ENCODE results near the gene SNRPB. TPM values are rescaled to one million over a fixed set of nuclear protein-coding genes. Genes with fewer than 3 reads are reported as not detected.

The SNRPB gene
- total and polyA plus RNA-seq, 2 donors (not counting 3 experiments of a cell fraction or from before 2014, with no cell fraction given): 296 to 340 TPM

DNA sequence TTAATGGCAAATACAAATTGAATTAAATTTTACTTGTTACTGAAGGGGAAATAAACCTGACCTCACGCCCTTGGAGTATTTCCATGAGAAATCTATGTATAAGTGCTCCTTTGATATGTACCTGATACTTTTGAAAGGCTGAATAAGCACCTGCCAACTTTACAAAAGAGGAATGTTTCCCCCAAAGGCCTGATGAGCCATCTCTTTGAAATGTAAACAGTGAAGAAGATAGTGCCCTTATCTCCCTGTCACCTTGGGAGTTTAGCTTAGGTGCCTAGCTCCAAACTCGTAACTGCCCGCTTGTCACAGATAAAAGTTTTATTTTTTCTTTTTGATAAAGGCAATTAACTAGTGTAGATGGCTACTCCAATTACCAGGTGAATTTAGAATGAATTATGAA is 39.2 kb upstream of the SNRPB start:
- H3K4me3 ChIP-seq (replicated peaks in 1 of 3; ENCODE audit: insufficient read depth in 1 of 3, low read depth in 1 of 3, low read length in 3 of 3): no peak overlapping the region
- dilution Hi-C loops (cut with MboI; ENCODE audit: extremely low pct_ligation_motif_present, low sequenced_read_pairs) (no loop called here), intact Hi-C loops (cut with micrococcal nuclease) (loop anchor here (1.0 to 5.0 kb wide), 2 partner anchors 15 to 143 kb away; partner anchors contain the start of gene NOP56)
- peaks cover 10% of the 10 kb centered on the region for H3K4me1 ChIP-seq (ENCODE audit: control insufficient read depth, extremely low read depth, insufficient read depth, low read length)
- H3K9me1 ChIP-seq (replicated peaks; ENCODE audit: control insufficient read depth, extremely low read depth, insufficient read depth, low read length): no peaks in the 10 kb centered on the region
- no TSS peak for BruUV-seq (replicated peaks)
- H3K27me3 ChIP-seq (ENCODE audit: control insufficient read depth in 2 of 2, insufficient read depth in 2 of 2, low read length in 2 of 2): no peaks in the 10 kb centered on the region
- no peak overlapping the region for H3K9ac ChIP-seq (replicated peaks; ENCODE audit: extremely low read depth, insufficient read depth, low read length)
- no peak overlapping the region for H3K27ac ChIP-seq (ENCODE audit: insufficient read depth, low read depth, low read length)
- TF ChIP-seq EZH2 (IDR thresholded peaks at IDR 0.05; ENCODE audit: borderline replicate concordance, low read depth, low read length, severe bottlenecking): no peak
- H3K4me2 ChIP-seq (ENCODE audit: insufficient read depth, low read length): no peak overlapping the region
- CTCF ChIA-PET: interaction anchor here (9.2 kb wide), 1 partner anchor 12 kb away, joined by 99 read pairs; no protein-coding TSS in a partner anchor
- no peaks in the 10 kb centered on the region for H4K20me1 ChIP-seq (replicated peaks; ENCODE audit: control insufficient read depth, extremely low read depth, insufficient read depth, low read length)
- POLR2A ChIA-PET: no interaction called here
- DNase-seq (ENCODE audit: low read depth, low spot score) (no peak), FAIRE-seq (no peak)
- H3K79me2 ChIP-seq (ENCODE audit: control insufficient read depth, insufficient read depth, low read length): peaks cover 11% of the 10 kb centered on the region
- H3K9me3 ChIP-seq (replicated peaks; ENCODE audit: control insufficient read depth, insufficient read depth, low read length): no peaks in the 10 kb centered on the region
- no peaks in the 10 kb centered on the region for H3K36me3 ChIP-seq (ENCODE audit: control insufficient read depth in 2 of 2, extremely low read depth in 1 of 2, insufficient read depth in 2 of 2, low read length in 2 of 2)
- H2AFZ ChIP-seq (ENCODE audit: low read depth, low read length): no peak overlapping the region

DNA sequence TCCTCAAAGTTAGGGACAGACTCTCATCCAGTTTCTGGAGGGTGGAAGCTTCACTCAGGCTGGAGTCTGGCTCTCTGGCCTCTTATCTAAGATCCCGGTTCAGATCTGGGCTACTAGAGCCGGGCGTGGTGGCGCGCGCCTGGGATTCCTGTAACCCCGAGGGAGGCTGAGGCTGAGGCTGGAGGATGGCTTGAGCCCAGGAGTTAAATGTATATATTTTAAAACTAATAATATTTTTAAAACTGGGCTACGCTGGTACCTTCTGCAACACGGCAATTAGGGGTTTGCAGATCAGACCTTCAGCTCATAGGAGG is 38.8 kb upstream of the SNRPB start:
- Histone ChIP-seq H3K36me3 (ENCODE audit: control insufficient read depth in 2 of 2, extremely low read depth in 1 of 2, insufficient read depth in 2 of 2, low read length in 2 of 2) (no peaks in the 10 kb centered on the region), H4K20me1 (replicated peaks; ENCODE audit: control insufficient read depth, extremely low read depth, insufficient read depth, low read length) (no peaks in the 10 kb centered on the region), H3K27ac (ENCODE audit: insufficient read depth, low read depth, low read length) (peak overlapping the region; percentile 46), H2AFZ (ENCODE audit: low read depth, low read length) (peak overlapping the region; percentile 37), H3K9ac (replicated peaks; ENCODE audit: extremely low read depth, insufficient read depth, low read length) (peak overlapping the region; percentile 78), H3K79me2 (ENCODE audit: control insufficient read depth, insufficient read depth, low read length) (peaks cover 11% of the 10 kb centered on the region), H3K27me3 (ENCODE audit: control insufficient read depth in 2 of 2, insufficient read depth in 2 of 2, low read length in 2 of 2) (no peaks in the 10 kb centered on the region), H3K9me3 (replicated peaks; ENCODE audit: control insufficient read depth, insufficient read depth, low read length) (no peaks in the 10 kb centered on the region), H3K4me2 (ENCODE audit: insufficient read depth, low read length) (peak overlapping the region; percentile 37), H3K4me1 (ENCODE audit: control insufficient read depth, extremely low read depth, insufficient read depth, low read length) (peaks cover 10% of the 10 kb centered on the region), H3K9me1 (replicated peaks; ENCODE audit: control insufficient read depth, extremely low read depth, insufficient read depth, low read length) (no peaks in the 10 kb centered on the region), H3K4me3 (replicated peaks in 1 of 3; ENCODE audit: insufficient read depth in 1 of 3, low read depth in 1 of 3, low read length in 3 of 3) (peak overlapping the region in 2 of 3 experiments; percentile 73 to 85)
- CTCF ChIA-PET: interaction anchor here (9.2 kb wide), 1 partner anchor 13 kb away, joined by 99 read pairs; no protein-coding TSS in a partner anchor
- no peak for FAIRE-seq
- TSS peak; percentile 99 for BruUV-seq (replicated peaks)
- intact Hi-C loops (cut with micrococcal nuclease) (loop anchor here (1.0 to 5.0 kb wide), 2 partner anchors 15 to 143 kb away; partner anchors contain the start of gene NOP56), dilution Hi-C loops (cut with MboI; ENCODE audit: extremely low pct_ligation_motif_present, low sequenced_read_pairs) (no loop called here)
- POLR2A ChIA-PET: no interaction called here
- no peak for DNase-seq (ENCODE audit: low read depth, low spot score)
- TF ChIP-seq POLR2AphosphoS5 (IDR thresholded peaks at IDR 0.05; ENCODE audit: insufficient read depth, low read depth, low read length) (peak; percentile 8), JUN (IDR thresholded peaks at IDR 0.05; ENCODE audit: borderline replicate concordance, insufficient read depth, insufficient read length, low read depth) (no peak)
- TF ChIP-seq, protein P1, sequence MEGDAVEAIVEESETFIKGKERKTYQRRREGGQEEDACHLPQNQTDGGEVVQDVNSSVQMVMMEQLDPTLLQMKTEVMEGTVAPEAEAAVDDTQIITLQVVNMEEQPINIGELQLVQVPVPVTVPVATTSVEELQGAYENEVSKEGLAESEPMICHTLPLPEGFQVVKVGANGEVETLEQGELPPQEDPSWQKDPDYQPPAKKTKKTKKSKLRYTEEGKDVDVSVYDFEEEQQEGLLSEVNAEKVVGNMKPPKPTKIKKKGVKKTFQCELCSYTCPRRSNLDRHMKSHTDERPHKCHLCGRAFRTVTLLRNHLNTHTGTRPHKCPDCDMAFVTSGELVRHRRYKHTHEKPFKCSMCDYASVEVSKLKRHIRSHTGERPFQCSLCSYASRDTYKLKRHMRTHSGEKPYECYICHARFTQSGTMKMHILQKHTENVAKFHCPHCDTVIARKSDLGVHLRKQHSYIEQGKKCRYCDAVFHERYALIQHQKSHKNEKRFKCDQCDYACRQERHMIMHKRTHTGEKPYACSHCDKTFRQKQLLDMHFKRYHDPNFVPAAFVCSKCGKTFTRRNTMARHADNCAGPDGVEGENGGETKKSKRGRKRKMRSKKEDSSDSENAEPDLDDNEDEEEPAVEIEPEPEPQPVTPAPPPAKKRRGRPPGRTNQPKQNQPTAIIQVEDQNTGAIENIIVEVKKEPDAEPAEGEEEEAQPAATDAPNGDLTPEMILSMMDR (IDR thresholded peaks at IDR 0.05; ENCODE audit: extremely low read depth in 1 of 2, insufficient read depth in 1 of 2, low read depth in 1 of 2, low read length in 2 of 2): no peak

Data from endothelial cell of umbilical vein (primary cell).